Measurements from ENCODE around the gene BARD1. TPM values are rescaled to one million over a fixed set of nuclear protein-coding genes. Genes with fewer than 3 reads are reported as not detected.

Gene BARD1
- total and polyA plus RNA-seq, 2 of the 8 experiments (the other 6 are each of a cell fraction or from before 2014, with no cell fraction given) = 11.1 to 29.8 TPM

GRCh38 chr2:214807653-214808052, 1.8 kb downstream of the BARD1 start (continued):
- no peak for TF ChIP-seq FOSL1 (IDR thresholded peaks at IDR 0.05; ENCODE audit: insufficient read depth, low read depth, low read length)
- no peak for TF ChIP-seq RNF2 (IDR thresholded peaks at IDR 0.05; ENCODE audit: borderline replicate concordance, low read depth, low read length, missing control alignments, poor library complexity, severe bottlenecking)
- no peak for TF ChIP-seq CEBPB (IDR thresholded peaks at IDR 0.05; ENCODE audit: low read depth, low read length)
- TF ChIP-seq SP1 (IDR thresholded peaks at IDR 0.05; ENCODE audit: low read depth, low read length) = no peak
- TF ChIP-seq CBX5 (IDR thresholded peaks at IDR 0.05; ENCODE audit: low read depth, low read length) = no peak
- no peak for TF ChIP-seq BRCA1 (IDR thresholded peaks at IDR 0.05; ENCODE audit: low read depth, low read length)
- no peak for TF ChIP-seq ATF2 (IDR thresholded peaks at IDR 0.05; ENCODE audit: low read length)
